HEK293 (cell line): ENCODE measurements around the gene PFN1.

ENCODE experiments used
- CTCF ChIA-PET: fragments of 350-600 bp; formaldehyde crosslinking; extraction: SDS; loops from one replicate; lab custom pipeline; 2021; ENCODE audit warnings: antibody characterized with exemption; lab: Yijun Ruan, JAX
- POLR2A ChIA-PET: fragments of 300-600 bp; formaldehyde crosslinking; extraction: SDS; loops from one replicate; lab custom pipeline; 2020; ENCODE audit warnings: antibody characterized with exemption, inconsistent platforms; lab: Yijun Ruan, JAX
- H3K27ac ChIP-seq: fragments of 200-500 bp; sonication (Bioruptor generic); 2 replicates; pipeline ENCODE4 v1.5.1; 2014; ENCODE audit warnings: low read depth, low read length, control low read depth, inconsistent platforms; ENCODE audit errors: extremely low read depth
- H3K36me3 ChIP-seq, 2 experiments: fragments of 200-500 bp in 1 of 2; sonication (Bioruptor generic) in 1 of 2; 1 replicate in 1 of 2; 2 replicates in 1 of 2; pipeline ENCODE4 v1.5.1; 2014 to 2017; ENCODE audit warnings: inconsistent platforms in 2 of 2, low read length in 2 of 2; ENCODE audit not compliant: control insufficient read depth in 2 of 2, insufficient read depth in 1 of 2
- H3K4me1 ChIP-seq: fragments of 200-500 bp; sonication (Bioruptor generic); 2 replicates; pipeline ENCODE4 v1.5.1; 2014; ENCODE audit warnings: mild to moderate bottlenecking, low read length, inconsistent platforms; ENCODE audit not compliant: control insufficient read depth, insufficient read depth
- H3K4me3 ChIP-seq: 2 replicates; pipeline ENCODE4 v1.5.1; 2011; ENCODE audit warnings: low read depth, mild to moderate bottlenecking, control low read depth, low read length, moderate library complexity
- H3K9me3 ChIP-seq: fragments of 200-500 bp; sonication (Bioruptor generic); 2 replicates; pipeline ENCODE4 v1.5.1; 2014; ENCODE audit warnings: low read depth, low read length, inconsistent platforms; ENCODE audit not compliant: control insufficient read depth, insufficient read depth
- ATF2 ChIP-seq: fragments of 450-650 bp; formaldehyde crosslinking; IDR thresholded peaks from 2 replicates; pipeline ENCODE4 v1.5.1; 2016; ENCODE audit warnings: missing biosample characterization, missing genetic modification characterization, low read depth
- FEZF1 ChIP-seq: fragments of 450-650 bp; formaldehyde crosslinking; IDR thresholded peaks from 2 replicates; pipeline ENCODE4 v1.5.1; 2016; ENCODE audit warnings: missing biosample characterization, missing genetic modification characterization
- KLF8 ChIP-seq: fragments of 450-650 bp; formaldehyde crosslinking; IDR thresholded peaks from 2 replicates; pipeline ENCODE4 v1.5.1; 2016; ENCODE audit warnings: missing biosample characterization, missing genetic modification characterization
- TCF7L2 ChIP-seq: IDR thresholded peaks from 2 replicates; pipeline ENCODE4 v1.6.1; 2011; ENCODE audit warnings: low read depth, mild to moderate bottlenecking, inconsistent platforms, low read length, moderate library complexity, borderline replicate concordance
- YY1 ChIP-seq: fragments of 450-650 bp; formaldehyde crosslinking; IDR thresholded peaks from 2 replicates; pipeline ENCODE4 v1.5.1; 2018; ENCODE audit warnings: missing biosample characterization, missing genetic modification characterization
- ZBTB10 ChIP-seq: fragments of 450-650 bp; formaldehyde crosslinking; IDR thresholded peaks from 2 replicates; pipeline ENCODE4 v1.5.1; 2016; ENCODE audit warnings: missing biosample characterization, missing genetic modification characterization
- ZBTB48 ChIP-seq: fragments of 450-650 bp; formaldehyde crosslinking; IDR thresholded peaks from 2 replicates; pipeline ENCODE4 v1.5.1; 2016; ENCODE audit warnings: missing biosample characterization, missing genetic modification characterization
- ZFP37 ChIP-seq: fragments of 450-650 bp; formaldehyde crosslinking; IDR thresholded peaks from 2 replicates; pipeline ENCODE4 v1.5.1; 2016; ENCODE audit warnings: missing biosample characterization, missing genetic modification characterization
- ZNF146 ChIP-seq: fragments of 450-650 bp; formaldehyde crosslinking; IDR thresholded peaks from 2 replicates; pipeline ENCODE4 v1.5.1; 2016; ENCODE audit warnings: missing biosample characterization, missing genetic modification characterization
- ZNF174 ChIP-seq: fragments of 450-650 bp; formaldehyde crosslinking; IDR thresholded peaks from 2 replicates; pipeline ENCODE4 v1.5.0; 2017; ENCODE audit warnings: missing biosample characterization, mild to moderate bottlenecking, missing genetic modification characterization
- ZNF202 ChIP-seq: fragments of 450-650 bp; formaldehyde crosslinking; IDR thresholded peaks from 2 replicates; pipeline ENCODE4 v1.5.1; 2016; ENCODE audit warnings: missing biosample characterization, missing genetic modification characterization, borderline replicate concordance
- ZNF214 ChIP-seq: fragments of 450-650 bp; formaldehyde crosslinking; IDR thresholded peaks from 2 replicates; pipeline ENCODE4 v1.5.1; 2017; ENCODE audit warnings: missing biosample characterization, mild to moderate bottlenecking, missing genetic modification characterization, borderline replicate concordance
- ZNF223 ChIP-seq: fragments of 450-650 bp; formaldehyde crosslinking; IDR thresholded peaks from 2 replicates; pipeline ENCODE4 v1.5.1; 2016; ENCODE audit warnings: missing biosample characterization, missing genetic modification characterization
- ZNF24 ChIP-seq: fragments of 450-650 bp; formaldehyde crosslinking; IDR thresholded peaks from 2 replicates; pipeline ENCODE4 v1.5.1; 2016; ENCODE audit warnings: missing biosample characterization, missing genetic modification characterization
- ZNF311 ChIP-seq: fragments of 450-650 bp; formaldehyde crosslinking; IDR thresholded peaks from 2 replicates; pipeline ENCODE4 v1.5.1; 2017; ENCODE audit warnings: missing biosample characterization, missing genetic modification characterization, borderline replicate concordance
- ZNF354C ChIP-seq: fragments of 450-650 bp; formaldehyde crosslinking; IDR thresholded peaks from 2 replicates; pipeline ENCODE4 v1.5.1; 2016; ENCODE audit warnings: missing biosample characterization, missing genetic modification characterization, low read depth, borderline replicate concordance
- ZNF501 ChIP-seq: fragments of 450-650 bp; formaldehyde crosslinking; IDR thresholded peaks from 2 replicates; pipeline ENCODE4 v1.5.1; 2016; ENCODE audit warnings: missing biosample characterization, missing genetic modification characterization
- ZNF548 ChIP-seq: fragments of 450-650 bp; formaldehyde crosslinking; IDR thresholded peaks from 2 replicates; pipeline ENCODE4 v1.5.1; 2016; ENCODE audit warnings: missing biosample characterization, missing genetic modification characterization
- ZNF549 ChIP-seq: fragments of 450-650 bp; IDR thresholded peaks from 2 replicates; pipeline ENCODE4 v1.5.1; 2018; ENCODE audit warnings: missing biosample characterization, missing genetic modification characterization, mild to moderate bottlenecking, inconsistent platforms, moderate library complexity
- ZNF596 ChIP-seq: fragments of 450-650 bp; IDR thresholded peaks from 2 replicates; pipeline ENCODE4 v1.5.0; 2018; ENCODE audit warnings: missing biosample characterization, mild to moderate bottlenecking, missing genetic modification characterization, moderate library complexity
- ZNF621 ChIP-seq: fragments of 450-650 bp; formaldehyde crosslinking; IDR thresholded peaks from 2 replicates; pipeline ENCODE4 v1.5.1; 2017; ENCODE audit warnings: missing biosample characterization, missing genetic modification characterization
- ZNF677 ChIP-seq: fragments of 450-650 bp; IDR thresholded peaks from 2 replicates; pipeline ENCODE4 v1.5.0; 2018; ENCODE audit warnings: missing biosample characterization, mild to moderate bottlenecking, missing genetic modification characterization, moderate library complexity
- ZNF830 ChIP-seq: fragments of 450-650 bp; IDR thresholded peaks from 2 replicates; pipeline ENCODE4 v1.5.0; 2018; ENCODE audit warnings: missing biosample characterization, missing genetic modification characterization, low read depth, mild to moderate bottlenecking, moderate library complexity

Gene PFN1

GRCh38 chr17:4939546-4939795 lies 8.9 kb downstream of the PFN1 start (continued):
- TF ChIP-seq ZNF311 (tag by site-specific recombination) = no peak
- no peak for TF ChIP-seq ZNF174
- TF ChIP-seq ZNF501 = no peak
- no peak for TF ChIP-seq ZNF677 (tag by site-specific recombination)
- no peak; the same call in 1 of the 2 replicates for TF ChIP-seq ZFP37 (tag by site-specific recombination)
- TF ChIP-seq ZNF202 (tag by site-specific recombination) = no peak
- no peak for TF ChIP-seq YY1 (tag by site-specific recombination)
- no peak for TF ChIP-seq ZBTB10 (tag by site-specific recombination)
- no peak for TF ChIP-seq TCF7L2
- TF ChIP-seq ZNF621 (tag by site-specific recombination) = no peak
- TF ChIP-seq ZNF214 = no peak
- TF ChIP-seq ZNF223 (tag by site-specific recombination) = no peak
- peak; percentile 51; the same call in 1 of the 2 replicates for TF ChIP-seq ZBTB48 (tag by site-specific recombination)

GRCh38 chr17:4938688-4939545 lies 9.4 kb downstream of the PFN1 start:
- POLR2A ChIA-PET = interaction anchor here (0.5 to 3.4 kb wide), 17 partner anchors 9 to 253 kb away, joined by 3 to 109 read pairs (median 7); partner anchors contain the start of genes CHRNE, ENO3, INCA1 and KIF1C
- H3K36me3 ChIP-seq = peaks cover 32 to 62% of the 10 kb centered on the region in 2 experiments
- no peaks in the 10 kb centered on the region for H3K9me3 ChIP-seq
- CTCF ChIA-PET = interaction anchor here (0.6 to 3.0 kb wide), 7 partner anchors 9 to 1059 kb away, joined by 3 to 20 read pairs (median 3); partner anchors contain the start of gene PFN1
- peak overlapping the region; percentile 93 for H3K27ac ChIP-seq
- H3K4me3 ChIP-seq = peak overlapping the region; percentile 87
- H3K4me1 ChIP-seq = peaks cover 9% of the 10 kb centered on the region
- no peak for TF ChIP-seq ZNF548 (tag by site-specific recombination)
- TF ChIP-seq ZNF830 = no peak
- TF ChIP-seq ATF2 (tag by site-specific recombination) = no peak
- no peak for TF ChIP-seq ZNF596 (tag by site-specific recombination)
- no peak for TF ChIP-seq ZNF146 (tag by site-specific recombination)
- no peak for TF ChIP-seq ZNF24 (tag by site-specific recombination)
- no peak for TF ChIP-seq FEZF1
- no peak for TF ChIP-seq KLF8 (tag by site-specific recombination)
- no peak for TF ChIP-seq ZNF174
- no peak for TF ChIP-seq ZNF223 (tag by site-specific recombination)
- TF ChIP-seq ZNF549 (tag by site-specific recombination) = no peak
- TF ChIP-seq ZNF354C (tag by site-specific recombination) = no peak
- TF ChIP-seq, all 188 proteins: peak for 0
